HEK293 (cell line): Measurements from ENCODE around the gene HRG.

ENCODE experiments used
- CTCF ChIA-PET: fragments of 350-600 bp; formaldehyde crosslinking; extraction: SDS; loops from one replicate; lab custom pipeline; 2021; ENCODE audit warnings: antibody characterized with exemption; lab: Yijun Ruan, JAX
- POLR2A ChIA-PET: fragments of 300-600 bp; formaldehyde crosslinking; extraction: SDS; loops from one replicate; lab custom pipeline; 2020; ENCODE audit warnings: antibody characterized with exemption, inconsistent platforms; lab: Yijun Ruan, JAX
- H3K27ac ChIP-seq: fragments of 200-500 bp; sonication (Bioruptor generic); 2 replicates; pipeline ENCODE4 v1.5.1; 2014; ENCODE audit warnings: low read depth, low read length, control low read depth, inconsistent platforms; ENCODE audit errors: extremely low read depth
- H3K36me3 ChIP-seq, 2 experiments: fragments of 200-500 bp in 1 of 2; sonication (Bioruptor generic) in 1 of 2; 1 replicate in 1 of 2; 2 replicates in 1 of 2; pipeline ENCODE4 v1.5.1; 2014 to 2017; ENCODE audit warnings: inconsistent platforms in 2 of 2, low read length in 2 of 2; ENCODE audit not compliant: control insufficient read depth in 2 of 2, insufficient read depth in 1 of 2
- H3K4me1 ChIP-seq: fragments of 200-500 bp; sonication (Bioruptor generic); 2 replicates; pipeline ENCODE4 v1.5.1; 2014; ENCODE audit warnings: mild to moderate bottlenecking, low read length, inconsistent platforms; ENCODE audit not compliant: control insufficient read depth, insufficient read depth
- H3K4me3 ChIP-seq: 2 replicates; pipeline ENCODE4 v1.5.1; 2011; ENCODE audit warnings: low read depth, mild to moderate bottlenecking, control low read depth, low read length, moderate library complexity
- H3K9me3 ChIP-seq: fragments of 200-500 bp; sonication (Bioruptor generic); 2 replicates; pipeline ENCODE4 v1.5.1; 2014; ENCODE audit warnings: low read depth, low read length, inconsistent platforms; ENCODE audit not compliant: control insufficient read depth, insufficient read depth
- GFI1B ChIP-seq: fragments of 450-650 bp; formaldehyde crosslinking; IDR thresholded peaks from 2 replicates; pipeline ENCODE4 v1.5.1; 2016; ENCODE audit warnings: missing biosample characterization, missing genetic modification characterization
- GLI4 ChIP-seq: fragments of 450-650 bp; formaldehyde crosslinking; IDR thresholded peaks from 2 replicates; pipeline ENCODE4 v1.5.1; 2016; ENCODE audit warnings: missing biosample characterization, missing genetic modification characterization
- SCRT1 ChIP-seq: fragments of 450-650 bp; formaldehyde crosslinking; IDR thresholded peaks from 2 replicates; pipeline ENCODE4 v1.5.1; 2016; ENCODE audit warnings: missing biosample characterization, missing genetic modification characterization, borderline replicate concordance
- SP2 ChIP-seq: fragments of 450-650 bp; formaldehyde crosslinking; IDR thresholded peaks from 2 replicates; pipeline ENCODE4 v1.5.1; 2016; ENCODE audit warnings: missing biosample characterization, missing genetic modification characterization
- ZBTB10 ChIP-seq: fragments of 450-650 bp; formaldehyde crosslinking; IDR thresholded peaks from 2 replicates; pipeline ENCODE4 v1.5.1; 2016; ENCODE audit warnings: missing biosample characterization, missing genetic modification characterization
- ZBTB17 ChIP-seq: fragments of 450-650 bp; formaldehyde crosslinking; IDR thresholded peaks from 2 replicates; pipeline ENCODE4 v1.5.1; 2016; ENCODE audit warnings: missing biosample characterization, missing genetic modification characterization
- ZBTB20 ChIP-seq: fragments of 450-650 bp; formaldehyde crosslinking; IDR thresholded peaks from 2 replicates; pipeline ENCODE4 v1.5.1; 2016; ENCODE audit warnings: missing biosample characterization, missing genetic modification characterization
- ZNF175 ChIP-seq: fragments of 450-650 bp; formaldehyde crosslinking; IDR thresholded peaks from 2 replicates; pipeline ENCODE4 v1.5.1; 2016; ENCODE audit warnings: missing biosample characterization, missing genetic modification characterization
- ZNF2 ChIP-seq: fragments of 450-650 bp; formaldehyde crosslinking; IDR thresholded peaks from 2 replicates; pipeline ENCODE4 v1.5.1; 2016; ENCODE audit warnings: missing biosample characterization, missing genetic modification characterization
- ZNF23 ChIP-seq: fragments of 450-650 bp; formaldehyde crosslinking; IDR thresholded peaks from 2 replicates; pipeline ENCODE4 v1.5.1; 2016; ENCODE audit warnings: missing biosample characterization, missing genetic modification characterization, borderline replicate concordance
- ZNF311 ChIP-seq: fragments of 450-650 bp; formaldehyde crosslinking; IDR thresholded peaks from 2 replicates; pipeline ENCODE4 v1.5.1; 2017; ENCODE audit warnings: missing biosample characterization, missing genetic modification characterization, borderline replicate concordance
- ZNF354C ChIP-seq: fragments of 450-650 bp; formaldehyde crosslinking; IDR thresholded peaks from 2 replicates; pipeline ENCODE4 v1.5.1; 2016; ENCODE audit warnings: missing biosample characterization, missing genetic modification characterization, low read depth, borderline replicate concordance
- ZNF398 ChIP-seq: fragments of 450-650 bp; formaldehyde crosslinking; IDR thresholded peaks from 2 replicates; pipeline ENCODE4 v1.5.1; 2017; ENCODE audit warnings: missing biosample characterization, missing genetic modification characterization
- ZNF510 ChIP-seq: fragments of 450-650 bp; formaldehyde crosslinking; IDR thresholded peaks from 2 replicates; pipeline ENCODE4 v1.5.1; 2018; ENCODE audit warnings: mild to moderate bottlenecking, missing genetic modification characterization, missing biosample characterization; ENCODE audit not compliant: insufficient replicate concordance
- ZNF530 ChIP-seq: fragments of 450-650 bp; formaldehyde crosslinking; IDR thresholded peaks from 2 replicates; pipeline ENCODE4 v1.5.1; 2016; ENCODE audit warnings: low read depth, missing biosample characterization, missing genetic modification characterization
- ZNF544 ChIP-seq: fragments of 450-650 bp; formaldehyde crosslinking; IDR thresholded peaks from 2 replicates; pipeline ENCODE4 v1.5.0; 2017; ENCODE audit warnings: missing biosample characterization, missing genetic modification characterization
- ZNF610 ChIP-seq: fragments of 450-650 bp; formaldehyde crosslinking; IDR thresholded peaks from 2 replicates; pipeline ENCODE4 v1.5.1; 2016; ENCODE audit warnings: missing biosample characterization, missing genetic modification characterization, borderline replicate concordance
- ZNF623 ChIP-seq: fragments of 450-650 bp; formaldehyde crosslinking; IDR thresholded peaks from 2 replicates; pipeline ENCODE4 v1.5.1; 2016; ENCODE audit warnings: missing biosample characterization, missing genetic modification characterization
- ZNF654 ChIP-seq: fragments of 450-650 bp; formaldehyde crosslinking; IDR thresholded peaks from 2 replicates; pipeline ENCODE4 v1.5.1; 2016; ENCODE audit warnings: low read depth, missing biosample characterization, missing genetic modification characterization
- ZNF677 ChIP-seq: fragments of 450-650 bp; IDR thresholded peaks from 2 replicates; pipeline ENCODE4 v1.5.0; 2018; ENCODE audit warnings: missing biosample characterization, mild to moderate bottlenecking, missing genetic modification characterization, moderate library complexity
- ZNF701 ChIP-seq: fragments of 450-650 bp; formaldehyde crosslinking; IDR thresholded peaks from 2 replicates; pipeline ENCODE4 v1.5.1; 2016; ENCODE audit warnings: missing biosample characterization, missing genetic modification characterization
- ZNF830 ChIP-seq: fragments of 450-650 bp; IDR thresholded peaks from 2 replicates; pipeline ENCODE4 v1.5.0; 2018; ENCODE audit warnings: missing biosample characterization, missing genetic modification characterization, low read depth, mild to moderate bottlenecking, moderate library complexity
- ZSCAN23 ChIP-seq: fragments of 450-650 bp; formaldehyde crosslinking; IDR thresholded peaks from 2 replicates; pipeline ENCODE4 v1.5.1; 2016; ENCODE audit warnings: missing biosample characterization, missing genetic modification characterization
- ZSCAN4 ChIP-seq: fragments of 450-650 bp; formaldehyde crosslinking; IDR thresholded peaks from 2 replicates; pipeline ENCODE4 v1.5.1; 2017; ENCODE audit warnings: missing biosample characterization, missing genetic modification characterization
- TF ChIP-seq, protein P1 (sequence below): fragments of 450-650 bp; formaldehyde crosslinking; IDR thresholded peaks from 2 replicates; pipeline ENCODE4 v1.5.1; 2016; ENCODE audit warnings: missing biosample characterization, missing genetic modification characterization, borderline replicate concordance
- TF ChIP-seq, protein P2 (sequence below): fragments of 450-650 bp; formaldehyde crosslinking; IDR thresholded peaks from 2 replicates; pipeline ENCODE4 v1.5.1; 2016; ENCODE audit warnings: missing biosample characterization, missing genetic modification characterization

The HRG gene

DNA sequence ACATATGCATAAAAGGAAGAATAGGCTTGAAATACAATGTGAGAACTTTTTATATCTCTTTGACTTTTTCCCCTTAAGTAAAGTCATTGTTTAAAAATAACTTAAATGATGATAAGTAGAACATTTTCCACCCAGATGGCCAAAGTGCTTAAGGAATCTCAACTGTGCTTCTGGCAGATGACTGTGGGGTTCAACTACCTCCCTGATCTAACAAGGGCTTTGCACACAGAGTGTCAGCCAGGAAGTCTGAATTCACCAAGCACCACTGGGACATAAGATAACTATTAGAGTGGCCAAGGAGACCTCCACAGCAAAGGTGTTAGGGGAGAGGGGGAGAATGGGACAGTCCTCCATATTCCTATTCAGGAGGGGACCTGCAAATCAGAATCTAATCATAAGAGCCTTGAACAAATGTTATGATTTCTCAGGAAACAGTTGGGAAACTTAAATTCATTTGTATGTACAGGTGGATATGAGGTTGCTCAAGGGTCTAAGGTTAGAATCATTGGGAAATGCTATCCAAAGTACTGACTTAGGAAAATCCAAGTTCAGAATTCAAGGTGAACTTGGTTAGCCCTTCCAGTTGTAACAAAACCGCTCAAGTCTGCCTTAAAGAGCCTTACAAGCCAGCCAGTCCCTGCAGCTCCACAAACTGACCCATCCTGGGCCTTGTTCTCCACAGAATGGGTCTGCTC lies 25.9 kb upstream of the HRG start, which contains the start of gene FETUB (continued):
- TF ChIP-seq, protein P1, sequence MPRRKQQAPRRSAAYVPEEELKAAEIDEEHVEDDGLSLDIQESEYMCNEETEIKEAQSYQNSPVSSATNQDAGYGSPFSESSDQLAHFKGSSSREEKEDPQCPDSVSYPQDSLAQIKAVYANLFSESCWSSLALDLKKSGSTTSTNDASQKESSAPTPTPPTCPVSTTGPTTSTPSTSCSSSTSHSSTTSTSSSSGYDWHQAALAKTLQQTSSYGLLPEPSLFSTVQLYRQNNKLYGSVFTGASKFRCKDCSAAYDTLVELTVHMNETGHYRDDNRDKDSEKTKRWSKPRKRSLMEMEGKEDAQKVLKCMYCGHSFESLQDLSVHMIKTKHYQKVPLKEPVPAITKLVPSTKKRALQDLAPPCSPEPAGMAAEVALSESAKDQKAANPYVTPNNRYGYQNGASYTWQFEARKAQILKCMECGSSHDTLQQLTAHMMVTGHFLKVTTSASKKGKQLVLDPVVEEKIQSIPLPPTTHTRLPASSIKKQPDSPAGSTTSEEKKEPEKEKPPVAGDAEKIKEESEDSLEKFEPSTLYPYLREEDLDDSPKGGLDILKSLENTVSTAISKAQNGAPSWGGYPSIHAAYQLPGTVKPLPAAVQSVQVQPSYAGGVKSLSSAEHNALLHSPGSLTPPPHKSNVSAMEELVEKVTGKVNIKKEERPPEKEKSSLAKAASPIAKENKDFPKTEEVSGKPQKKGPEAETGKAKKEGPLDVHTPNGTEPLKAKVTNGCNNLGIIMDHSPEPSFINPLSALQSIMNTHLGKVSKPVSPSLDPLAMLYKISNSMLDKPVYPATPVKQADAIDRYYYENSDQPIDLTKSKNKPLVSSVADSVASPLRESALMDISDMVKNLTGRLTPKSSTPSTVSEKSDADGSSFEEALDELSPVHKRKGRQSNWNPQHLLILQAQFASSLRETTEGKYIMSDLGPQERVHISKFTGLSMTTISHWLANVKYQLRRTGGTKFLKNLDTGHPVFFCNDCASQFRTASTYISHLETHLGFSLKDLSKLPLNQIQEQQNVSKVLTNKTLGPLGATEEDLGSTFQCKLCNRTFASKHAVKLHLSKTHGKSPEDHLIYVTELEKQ: no peak
- TF ChIP-seq SCRT1 (tag by site-specific recombination) (no peak), ZNF311 (tag by site-specific recombination) (no peak), ZSCAN4 (tag by site-specific recombination) (no peak), ZNF398 (no peak), ZNF701 (no peak), ZNF23 (tag by site-specific recombination) (no peak)
- TF ChIP-seq, protein P2, sequence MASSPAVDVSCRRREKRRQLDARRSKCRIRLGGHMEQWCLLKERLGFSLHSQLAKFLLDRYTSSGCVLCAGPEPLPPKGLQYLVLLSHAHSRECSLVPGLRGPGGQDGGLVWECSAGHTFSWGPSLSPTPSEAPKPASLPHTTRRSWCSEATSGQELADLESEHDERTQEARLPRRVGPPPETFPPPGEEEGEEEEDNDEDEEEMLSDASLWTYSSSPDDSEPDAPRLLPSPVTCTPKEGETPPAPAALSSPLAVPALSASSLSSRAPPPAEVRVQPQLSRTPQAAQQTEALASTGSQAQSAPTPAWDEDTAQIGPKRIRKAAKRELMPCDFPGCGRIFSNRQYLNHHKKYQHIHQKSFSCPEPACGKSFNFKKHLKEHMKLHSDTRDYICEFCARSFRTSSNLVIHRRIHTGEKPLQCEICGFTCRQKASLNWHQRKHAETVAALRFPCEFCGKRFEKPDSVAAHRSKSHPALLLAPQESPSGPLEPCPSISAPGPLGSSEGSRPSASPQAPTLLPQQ (tag by site-specific recombination): no peak

GRCh38 chr3:186640473-186640818 lies 25.4 kb upstream of the HRG start:
- no peaks in the 10 kb centered on the region for H3K36me3 ChIP-seq
- H3K4me1 ChIP-seq: no peaks in the 10 kb centered on the region
- TF ChIP-seq ZNF530 (tag by site-specific recombination) (no peak), ZNF354C (tag by site-specific recombination) (no peak), ZNF623 (no peak), ZNF175 (tag by site-specific recombination) (no peak), ZBTB17 (tag by site-specific recombination) (no peak), ZNF677 (no peak), ZBTB20 (tag by site-specific recombination) (no peak), ZNF2 (tag by site-specific recombination) (no peak), ZNF311 (tag by site-specific recombination) (no peak), ZNF610 (tag by site-specific recombination) (no peak), SP2 (tag by site-specific recombination) (no peak), GFI1B (tag by site-specific recombination) (no peak), ZNF654 (no peak), ZNF830 (tag by site-specific recombination) (no peak), GLI4 (no peak), ZSCAN23 (tag by site-specific recombination) (no peak), ZBTB10 (tag by site-specific recombination) (no peak), ZNF544 (tag by site-specific recombination) (no peak), ZNF510 (tag by site-specific recombination) (no peak)
- no peak overlapping the region for H3K4me3 ChIP-seq
- H3K27ac ChIP-seq: no peak overlapping the region
- ChIA-PET POLR2A (no interaction called here), CTCF (no interaction called here)
- no peaks in the 10 kb centered on the region for H3K9me3 ChIP-seq
